HG03175 (cell line): ENCODE data around the gene SNX24.
A peak's percentile ranks its signal among the peaks of the same experiment; 100 is the strongest.

Source experiments
- ATAC-seq: cut with Tn5 transposase; IDR thresholded peaks from one replicate; pipeline ENCODE4 v1.9.1; 2021; ENCODE audit warnings: mild to moderate bottlenecking, moderate library complexity; ENCODE audit not compliant: unreplicated experiment

SNX24 gene

GRCh38 chr5:122999947-123000563, 154.6 kb downstream of the SNX24 start:
- peak; percentile 99 for ATAC-seq

DNA sequence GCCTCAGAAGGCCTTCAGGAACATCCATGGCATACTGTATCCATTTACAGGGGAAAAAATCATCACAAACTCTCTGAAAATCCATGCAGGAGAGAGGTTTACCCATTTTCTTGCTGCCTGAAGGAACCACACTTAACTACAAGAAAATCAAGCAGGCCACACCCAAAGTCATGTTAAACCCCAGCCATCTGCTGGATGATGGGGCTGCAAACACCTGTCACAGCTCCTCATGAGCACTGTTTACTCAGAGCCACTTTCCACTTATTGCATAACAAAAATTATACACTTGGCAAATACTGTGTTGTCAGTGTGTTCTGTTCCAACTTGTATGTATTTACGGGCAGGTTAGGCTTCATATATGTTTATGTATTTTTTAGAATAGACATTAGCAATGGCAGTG, 155.3 kb downstream of the SNX24 start:
- no peak for ATAC-seq

DNA sequence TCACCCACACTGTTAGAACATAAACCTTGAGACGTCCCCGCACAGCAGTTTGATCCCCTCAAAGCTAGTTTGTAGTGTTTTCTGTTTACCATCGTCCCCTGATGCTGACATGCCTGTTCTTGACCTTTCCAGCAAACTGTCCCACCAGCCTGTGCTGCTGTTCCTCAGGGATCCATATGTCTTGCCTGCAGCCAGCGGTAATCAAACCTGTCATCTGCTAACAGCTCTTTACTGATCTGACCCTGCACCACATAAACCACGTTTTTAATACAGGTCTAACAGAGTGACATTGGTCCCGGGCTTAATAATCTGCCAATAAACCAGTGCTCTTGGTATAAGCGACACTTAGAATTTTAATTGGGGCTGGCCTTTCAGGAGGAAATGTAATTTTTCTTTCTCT, 156.4 kb downstream of the SNX24 start:
- no peak for ATAC-seq

- no peak for ATAC-seq
Measured at GRCh38 chr5:123007182-123007581, 161.8 kb downstream of the SNX24 start.

DNA sequence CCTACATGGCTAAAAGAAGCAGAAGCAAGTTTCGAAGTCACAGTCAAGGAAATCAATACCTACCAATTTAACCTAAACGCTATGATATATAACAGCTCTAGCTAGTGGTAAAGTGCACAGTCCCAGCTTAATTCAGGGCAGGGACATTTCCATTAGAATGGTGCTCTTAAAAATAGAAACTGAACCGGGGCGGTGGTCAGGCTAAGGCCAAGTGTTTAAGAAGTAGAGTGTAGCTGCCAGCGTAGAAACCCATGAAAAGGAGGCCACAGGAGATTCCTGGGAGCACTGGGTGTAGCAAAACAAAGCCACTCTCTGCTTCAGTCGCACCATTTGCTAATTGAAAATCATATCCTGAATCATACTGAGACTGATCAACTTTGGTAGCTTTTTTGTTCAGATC, 162.3 kb downstream of the SNX24 start:
- ATAC-seq, result no peak

DNA sequence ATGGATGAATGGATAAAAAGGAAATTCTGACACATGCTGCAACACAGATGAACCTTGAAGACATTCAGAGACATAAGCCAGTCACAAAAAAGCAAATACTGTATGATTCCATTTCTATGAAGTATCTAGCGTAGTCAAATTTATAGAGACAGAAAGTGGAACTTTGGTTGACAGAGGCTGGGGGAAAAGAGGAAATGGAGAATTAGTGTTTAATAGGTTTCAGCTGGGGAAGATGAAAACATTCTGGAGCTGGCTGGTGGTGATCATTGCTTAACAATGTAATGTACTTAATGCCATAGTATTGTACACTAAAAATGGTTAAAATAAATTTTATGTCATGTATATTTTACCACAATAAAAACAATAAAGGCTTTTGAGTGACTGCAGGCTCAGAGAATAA, 166.9 kb downstream of the SNX24 start:
- ATAC-seq, result no peak

DNA sequence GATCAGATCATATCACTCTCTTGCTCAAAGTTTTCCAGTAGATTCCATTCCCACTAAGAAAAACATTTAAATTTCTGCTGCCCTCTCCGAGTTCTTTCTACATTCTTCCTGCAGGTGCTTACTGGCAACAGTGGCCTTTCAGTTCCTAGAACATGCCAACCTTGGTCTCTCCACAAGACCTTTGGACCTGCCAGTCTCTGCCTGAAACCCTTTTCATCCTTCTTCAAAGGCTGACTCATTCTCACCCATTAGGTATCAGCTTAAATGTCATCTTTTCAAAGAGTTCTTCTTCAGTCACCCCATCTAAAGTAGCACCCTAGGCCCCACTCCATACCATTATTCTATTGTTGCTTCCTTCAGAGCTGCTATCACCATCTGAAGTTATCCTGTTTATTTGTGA, 169.3 kb downstream of the SNX24 start:
- ATAC-seq, result no peak

- no peak for ATAC-seq
Measured at GRCh38 chr5:123028222-123028621, 182.8 kb downstream of the SNX24 start.

- ATAC-seq, result no peak
Measured at GRCh38 chr5:123033157-123033671, 187.8 kb downstream of the SNX24 start.

DNA sequence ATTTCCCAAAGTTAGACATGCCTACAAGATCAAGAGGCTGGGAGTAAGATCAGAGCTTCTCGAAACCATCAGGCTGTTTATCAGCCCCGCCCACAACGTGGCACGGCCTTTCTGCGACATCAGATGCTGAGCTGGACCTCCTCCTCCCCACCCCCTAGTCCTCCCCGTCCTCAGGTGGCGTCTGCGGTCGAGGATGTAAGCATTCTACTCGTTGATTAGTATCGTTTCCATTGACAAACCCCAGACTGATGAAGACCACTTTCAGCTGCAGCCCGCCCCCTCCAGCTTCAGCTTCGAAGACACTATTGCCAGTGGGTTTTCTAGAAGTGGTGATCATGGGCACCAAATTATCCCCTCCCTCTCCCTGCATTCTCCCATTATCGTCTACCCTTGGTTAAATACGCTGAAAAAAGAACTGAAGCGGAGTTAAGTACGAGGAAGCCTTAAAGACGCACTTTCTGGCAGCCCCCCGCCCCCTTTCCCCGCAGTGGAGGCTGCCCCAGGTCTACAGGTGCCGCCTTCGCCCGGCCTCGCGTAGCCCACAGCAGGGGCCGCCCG, 190.0 kb downstream of the SNX24 start:
- ATAC-seq, result peak; percentile 46

DNA sequence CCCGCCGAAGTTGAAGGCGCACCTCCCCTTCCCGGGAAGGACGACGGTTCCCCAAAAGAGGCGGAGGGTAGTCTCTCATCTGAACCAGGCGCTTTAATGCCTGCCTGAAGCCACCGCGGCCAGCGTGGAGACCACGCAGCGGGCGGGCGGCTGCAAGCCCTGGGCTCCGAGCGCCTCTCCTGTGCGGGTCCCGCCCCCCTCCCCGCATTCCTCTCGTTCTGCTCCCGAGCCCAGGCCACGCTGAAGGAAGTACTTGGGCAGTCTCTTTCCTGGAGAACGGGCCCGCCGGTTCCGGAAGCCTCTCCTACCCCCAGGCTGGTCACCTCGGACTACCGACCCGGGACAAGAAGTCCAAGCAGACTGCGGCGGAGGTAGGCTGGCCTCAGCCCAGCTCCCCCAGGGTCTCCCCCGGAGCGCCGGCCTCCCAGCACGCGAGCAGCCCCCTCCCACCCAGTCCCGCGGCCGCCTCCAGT, 190.5 kb downstream of the SNX24 start:
- peak; percentile 23 for ATAC-seq

DNA sequence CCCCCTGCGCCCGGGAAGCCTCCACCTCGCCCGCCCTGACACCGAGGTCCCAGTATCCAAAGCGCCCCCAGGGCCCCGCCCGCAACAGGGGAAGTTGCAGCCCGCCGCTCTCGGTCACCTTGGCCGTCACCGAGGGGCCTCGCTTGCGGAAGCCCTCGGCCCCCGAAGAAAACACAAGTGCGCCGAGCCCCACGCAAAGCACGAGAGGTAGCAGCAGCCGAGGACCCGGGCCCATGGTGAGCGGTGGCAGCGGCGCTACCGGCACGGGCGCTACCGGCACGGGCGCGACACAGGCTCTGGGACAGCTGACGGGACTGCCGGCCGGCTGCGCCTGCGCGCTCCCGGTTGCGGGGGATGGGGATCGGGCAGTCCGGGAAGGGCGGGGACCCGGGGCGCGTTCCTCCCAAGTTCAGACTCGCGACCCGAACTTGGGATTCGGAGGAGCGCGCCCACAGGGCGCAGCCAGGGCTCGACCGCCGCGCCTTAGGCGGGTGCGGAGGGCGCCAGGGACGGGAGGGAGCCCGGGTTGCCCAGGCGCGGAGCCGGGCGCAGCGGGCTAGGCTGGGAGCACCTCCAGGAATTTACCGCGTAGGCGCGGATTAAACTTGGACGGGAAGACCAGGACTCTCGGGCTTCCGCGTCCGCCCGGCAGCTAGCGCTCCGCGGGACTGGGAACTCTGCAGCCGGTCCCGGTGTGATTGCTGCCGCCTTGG, 191.1 kb downstream of the SNX24 start, which contains the start of gene PPIC:
Gene PPIC, minus strand, starts transcription at position 335 of the 713 bp plus-strand sequence. Its CDS starts 100 bp downstream, at position 235.
- peak; percentile 49 for ATAC-seq

- ATAC-seq, result no peak
Measured at GRCh38 chr5:123037104-123037418, 191.6 kb downstream of the SNX24 start.

DNA sequence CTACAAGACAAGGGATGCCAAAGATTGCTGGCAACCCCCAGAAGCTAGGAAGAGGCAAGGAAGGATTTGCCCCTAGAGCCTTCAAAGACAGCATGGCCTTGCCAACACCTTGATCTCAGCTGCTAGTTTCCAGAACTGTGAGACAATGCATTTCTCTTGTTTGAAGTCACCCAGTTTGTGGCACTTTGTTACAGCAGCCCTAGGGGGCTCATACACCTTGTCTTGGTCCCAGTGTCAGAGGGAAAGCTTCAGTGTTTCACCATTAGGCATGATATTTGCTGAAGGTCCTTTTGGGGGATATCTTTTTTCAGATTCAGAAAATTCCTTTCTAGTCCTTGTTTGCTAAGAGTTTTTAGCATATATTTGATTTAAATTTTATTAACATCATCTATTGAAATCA, 194.3 kb downstream of the SNX24 start:
- no peak for ATAC-seq

GRCh38 chr5:123044926-123045617, 199.7 kb downstream of the SNX24 start:
- ATAC-seq, result no peak

DNA sequence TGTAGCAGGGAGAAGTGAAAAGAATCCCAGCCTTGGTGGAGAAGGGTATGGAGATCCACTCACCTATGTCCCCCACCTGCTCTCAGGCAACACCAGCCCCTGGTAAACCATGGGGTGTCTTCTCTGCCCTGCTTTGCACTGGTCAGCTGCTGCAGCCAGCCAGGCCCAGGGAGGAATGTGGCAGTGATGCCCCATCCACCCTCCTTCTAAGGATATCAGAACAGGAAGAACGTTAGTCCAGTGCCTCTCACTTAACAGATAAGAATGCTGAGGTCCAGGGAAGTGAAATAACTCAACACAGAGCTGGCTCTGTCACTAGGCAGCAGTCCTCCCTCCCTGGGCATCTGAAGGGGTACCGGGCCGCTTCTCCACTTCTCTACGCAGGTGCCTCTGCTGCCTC, 200.8 kb downstream of the SNX24 start:
- no peak for ATAC-seq

DNA sequence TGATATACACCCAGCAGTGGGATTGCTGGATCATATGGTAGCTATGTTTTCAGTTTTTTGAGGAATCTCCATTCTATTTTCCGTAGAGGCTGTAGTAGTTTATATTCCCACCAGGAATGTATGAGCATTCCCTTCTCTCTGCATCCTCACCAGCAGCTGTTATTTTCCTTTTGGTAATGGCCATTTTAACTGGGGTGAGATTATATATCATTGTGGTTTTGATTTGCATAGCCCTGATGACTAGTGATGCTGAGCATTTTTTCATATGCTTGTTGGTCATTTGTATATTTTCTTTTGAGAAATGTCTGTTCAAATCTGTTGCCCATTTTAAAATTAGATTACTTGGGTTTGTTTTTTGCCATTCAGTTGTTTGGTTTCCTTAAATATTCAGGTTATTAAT, 202.3 kb downstream of the SNX24 start:
- no peak for ATAC-seq

DNA sequence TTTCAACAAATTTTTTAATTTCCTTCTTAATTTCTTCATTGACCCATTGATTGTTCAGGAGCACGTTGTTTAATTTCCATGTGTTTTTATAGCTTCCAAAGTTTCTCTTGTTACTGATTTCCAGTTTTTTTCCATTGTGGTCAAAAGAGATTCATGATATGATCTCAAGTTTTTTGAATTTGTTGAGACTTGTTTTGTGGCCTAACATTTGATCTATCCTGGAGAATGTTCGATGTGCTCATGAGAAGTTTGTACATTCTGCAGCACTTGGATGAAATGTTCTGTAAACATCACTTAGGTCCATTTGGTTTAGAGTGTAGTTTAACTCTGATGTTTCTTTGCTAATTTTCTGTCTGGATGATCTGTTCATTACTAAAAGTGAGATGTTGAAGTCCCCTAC, 205.8 kb downstream of the SNX24 start:
- no peak for ATAC-seq
